Astrocyte (in vitro differentiated cells and primary cell): Measurements from ENCODE around the gene PPP2R3B.

Experiments
- CTCF ChIP-seq: IDR thresholded peaks from 2 replicates; pipeline ENCODE4 v1.5.1; 2011; ENCODE audit warnings: low read depth, mild to moderate bottlenecking, inconsistent platforms, low read length, moderate library complexity; ENCODE audit not compliant: insufficient read depth
- EZH2 ChIP-seq: IDR thresholded peaks from 2 replicates; pipeline ENCODE4 v1.6.1; 2012; ENCODE audit warnings: mild to moderate bottlenecking, low read length, inconsistent platforms; ENCODE audit not compliant: insufficient read depth

DNA sequence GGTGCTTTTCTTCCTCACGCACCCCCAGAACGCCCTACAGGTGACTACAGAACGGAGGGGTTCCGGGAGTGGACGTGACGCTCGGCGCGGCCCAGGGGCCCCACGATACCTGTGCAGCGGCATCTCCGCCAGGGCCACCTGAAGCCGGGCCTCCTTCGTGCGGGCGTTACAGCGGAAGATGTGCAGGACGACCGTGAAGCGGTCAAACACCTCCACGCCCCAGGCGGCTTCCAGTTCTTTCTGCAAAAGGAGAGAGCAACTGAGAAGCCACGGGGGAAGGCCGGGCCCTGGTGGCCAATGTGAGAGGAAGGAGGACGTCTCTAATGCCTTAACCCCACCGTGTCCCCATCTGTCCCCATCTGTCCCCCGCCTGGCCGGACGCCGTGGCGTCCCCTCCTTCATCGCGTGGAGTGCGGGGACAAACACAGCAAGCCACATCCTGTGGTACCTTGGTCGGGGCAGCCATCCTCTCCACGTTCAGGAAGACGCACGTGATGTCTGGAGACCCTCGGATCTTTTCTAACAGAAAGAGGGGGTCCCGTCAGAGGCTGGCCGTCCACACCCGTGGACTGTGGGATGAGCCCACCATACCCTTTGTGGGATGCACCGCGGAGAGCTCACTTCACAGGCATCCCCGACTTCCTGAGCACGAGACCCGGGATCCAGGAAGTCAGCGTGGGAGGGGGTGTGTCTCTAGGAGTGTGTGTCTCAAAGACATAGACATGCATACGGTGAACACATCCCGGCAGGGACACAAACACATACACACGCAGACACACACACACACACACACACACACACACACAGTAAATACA lies 71.7 kb downstream of the PPP2R3B start:
- TF ChIP-seq CTCF (no peak), EZH2 (no peak)
